ENCODE results near the gene NPHP4.

DNA sequence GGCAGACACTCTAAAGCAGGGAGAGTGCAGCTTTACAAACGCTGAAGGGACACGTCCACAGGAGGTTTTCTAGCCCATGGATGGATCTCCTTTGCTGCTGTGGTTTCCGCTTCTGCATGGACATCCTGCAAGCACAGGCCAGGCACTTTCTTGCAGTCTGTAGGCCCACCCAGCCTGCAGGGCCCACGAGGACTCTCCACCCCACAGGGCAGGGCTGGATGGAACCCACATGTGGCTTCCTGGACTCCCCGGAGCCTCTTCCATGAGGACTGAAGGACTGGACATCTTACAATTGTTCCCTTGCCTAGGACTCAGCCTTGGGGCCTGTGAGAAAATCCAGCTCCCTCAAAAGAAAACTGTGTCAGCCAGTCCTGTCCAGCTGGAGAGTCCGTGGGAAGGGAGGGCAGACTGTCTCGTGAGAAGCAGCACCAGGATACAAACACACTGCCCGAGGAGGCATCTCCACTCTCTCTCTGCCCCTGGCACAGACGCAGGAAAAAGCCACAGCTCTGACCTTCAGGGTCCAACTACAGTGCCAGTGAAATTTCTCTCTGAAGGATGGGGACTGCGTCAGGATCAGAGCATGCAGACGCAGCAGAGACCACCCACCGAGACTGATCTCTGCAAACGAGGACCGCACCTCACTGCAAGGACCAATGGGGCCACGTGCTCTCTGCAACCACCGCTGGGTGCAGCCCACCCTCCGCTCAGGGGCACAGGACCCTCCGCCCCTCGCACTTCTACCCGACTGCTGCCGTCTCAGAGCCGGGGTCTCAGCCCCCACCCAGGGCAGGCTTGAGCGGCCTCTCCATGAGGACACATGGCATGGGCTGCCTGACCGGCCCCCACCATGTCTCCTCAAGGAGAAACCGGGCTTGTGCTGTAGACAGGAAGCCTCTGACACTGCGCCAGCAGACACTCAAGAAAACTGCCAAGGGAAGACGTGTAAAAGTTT lies 130.1 kb downstream of the NPHP4 start:
- TF ChIP-seq, protein P1, sequence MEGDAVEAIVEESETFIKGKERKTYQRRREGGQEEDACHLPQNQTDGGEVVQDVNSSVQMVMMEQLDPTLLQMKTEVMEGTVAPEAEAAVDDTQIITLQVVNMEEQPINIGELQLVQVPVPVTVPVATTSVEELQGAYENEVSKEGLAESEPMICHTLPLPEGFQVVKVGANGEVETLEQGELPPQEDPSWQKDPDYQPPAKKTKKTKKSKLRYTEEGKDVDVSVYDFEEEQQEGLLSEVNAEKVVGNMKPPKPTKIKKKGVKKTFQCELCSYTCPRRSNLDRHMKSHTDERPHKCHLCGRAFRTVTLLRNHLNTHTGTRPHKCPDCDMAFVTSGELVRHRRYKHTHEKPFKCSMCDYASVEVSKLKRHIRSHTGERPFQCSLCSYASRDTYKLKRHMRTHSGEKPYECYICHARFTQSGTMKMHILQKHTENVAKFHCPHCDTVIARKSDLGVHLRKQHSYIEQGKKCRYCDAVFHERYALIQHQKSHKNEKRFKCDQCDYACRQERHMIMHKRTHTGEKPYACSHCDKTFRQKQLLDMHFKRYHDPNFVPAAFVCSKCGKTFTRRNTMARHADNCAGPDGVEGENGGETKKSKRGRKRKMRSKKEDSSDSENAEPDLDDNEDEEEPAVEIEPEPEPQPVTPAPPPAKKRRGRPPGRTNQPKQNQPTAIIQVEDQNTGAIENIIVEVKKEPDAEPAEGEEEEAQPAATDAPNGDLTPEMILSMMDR (IDR thresholded peaks at IDR 0.05 in 2 of 3, conservative IDR thresholded peaks at IDR 0.05 in 1 of 3; ENCODE audit: control insufficient read depth in 2 of 3, extremely low read depth in 1 of 3, insufficient read depth in 1 of 3, low read depth in 3 of 3, low read length in 3 of 3) = no peak
- TF ChIP-seq, protein P2, sequence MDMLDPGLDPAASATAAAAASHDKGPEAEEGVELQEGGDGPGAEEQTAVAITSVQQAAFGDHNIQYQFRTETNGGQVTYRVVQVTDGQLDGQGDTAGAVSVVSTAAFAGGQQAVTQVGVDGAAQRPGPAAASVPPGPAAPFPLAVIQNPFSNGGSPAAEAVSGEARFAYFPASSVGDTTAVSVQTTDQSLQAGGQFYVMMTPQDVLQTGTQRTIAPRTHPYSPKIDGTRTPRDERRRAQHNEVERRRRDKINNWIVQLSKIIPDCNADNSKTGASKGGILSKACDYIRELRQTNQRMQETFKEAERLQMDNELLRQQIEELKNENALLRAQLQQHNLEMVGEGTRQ (IDR thresholded peaks at IDR 0.05; ENCODE audit: borderline replicate concordance, low read depth, low read length) = no peak
- no peak for TF ChIP-seq POLR2A (IDR thresholded peaks at IDR 0.05; ENCODE audit: low read depth, low read length)
- TF ChIP-seq E2F8 (IDR thresholded peaks at IDR 0.05; ENCODE audit: low read depth, partially characterized antibody) = no peak
- TF ChIP-seq YY1 (IDR thresholded peaks at IDR 0.05; ENCODE audit: low read depth, low read length) = no peak
- TF ChIP-seq EP300 (IDR thresholded peaks at IDR 0.05; ENCODE audit: borderline replicate concordance in 1 of 2, control insufficient read depth in 1 of 2, low read depth in 2 of 2, low read length in 2 of 2) = no peak
- TF ChIP-seq MEF2A (IDR thresholded peaks at IDR 0.05; ENCODE audit: insufficient read depth, low read depth, low read length) = no peak
- TF ChIP-seq FOXM1 (IDR thresholded peaks at IDR 0.05; ENCODE audit: low read depth, low read length) = no peak
- no peak for TF ChIP-seq ESRRA (IDR thresholded peaks at IDR 0.05; ENCODE audit: low read length)
- TF ChIP-seq EZH2 (IDR thresholded peaks at IDR 0.05; ENCODE audit: borderline replicate concordance, control insufficient read depth, low read depth, low read length) = no peak
- no peak for TF ChIP-seq TAF1 (IDR thresholded peaks at IDR 0.05; ENCODE audit: borderline replicate concordance, low read depth, low read length)
- TF ChIP-seq NR2F1 (conservative IDR thresholded peaks at IDR 0.05) = no peak

Data from GM12878 (cell line).